Measurements from ENCODE around the gene CTXN2.

CTXN2 gene

DNA sequence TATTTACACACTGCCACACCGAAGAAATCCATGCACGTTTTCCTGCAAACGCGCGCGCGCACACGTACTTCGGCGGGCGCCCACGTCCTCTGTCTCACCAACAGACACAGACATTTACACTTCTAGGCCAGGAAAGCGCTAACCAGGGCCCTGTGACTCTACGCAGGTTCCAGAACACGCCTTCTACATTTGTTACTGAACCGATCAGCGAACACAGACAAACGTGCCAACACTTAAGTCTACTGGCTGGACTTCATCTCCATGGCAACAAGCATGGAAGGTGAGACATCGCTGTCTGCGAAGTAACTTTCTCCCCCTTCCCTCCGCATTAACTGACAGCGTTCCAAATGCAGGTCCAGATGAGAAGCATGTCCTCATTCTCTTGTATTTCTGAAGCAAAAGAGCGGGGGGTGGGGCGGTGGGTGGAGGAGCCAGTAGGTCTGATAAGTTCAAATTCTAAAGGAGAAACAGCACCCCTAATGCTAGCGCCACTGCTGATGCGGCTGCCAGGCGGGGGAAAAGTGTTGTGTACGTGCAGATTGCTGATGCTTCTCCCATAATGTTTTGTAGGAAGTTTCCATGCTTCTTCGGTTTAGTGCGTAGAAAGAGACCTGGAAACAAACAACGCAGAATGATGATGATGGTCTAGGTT is at the start of gene CTXN2:
CTXN2 (plus strand) TSS at position 92 of the 652 bp plus-strand sequence. CDS start 9,636 bp downstream, outside the sequence.
- TF ChIP-seq, protein P1, sequence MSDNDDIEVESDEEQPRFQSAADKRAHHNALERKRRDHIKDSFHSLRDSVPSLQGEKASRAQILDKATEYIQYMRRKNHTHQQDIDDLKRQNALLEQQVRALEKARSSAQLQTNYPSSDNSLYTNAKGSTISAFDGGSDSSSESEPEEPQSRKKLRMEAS (IDR thresholded peaks at IDR 0.05): no peak
- TF ChIP-seq FOXM1 (IDR thresholded peaks at IDR 0.05; ENCODE audit: borderline replicate concordance, low read depth) (no peak), YY1 (IDR thresholded peaks at IDR 0.05; ENCODE audit: low read depth) (no peak), RAD21 (IDR thresholded peaks at IDR 0.05; ENCODE audit: low read depth) (no peak), EGR1 (IDR thresholded peaks at IDR 0.05) (no peak), CEBPB (IDR thresholded peaks at IDR 0.05) (no peak), EP300 (IDR thresholded peaks at IDR 0.05; ENCODE audit: borderline replicate concordance) (no peak), ZBTB7A (IDR thresholded peaks at IDR 0.05; ENCODE audit: low read depth) (no peak), TEAD4 (IDR thresholded peaks at IDR 0.05) (no peak), TAF1 (IDR thresholded peaks at IDR 0.05; ENCODE audit: low read depth) (no peak), NFIC (IDR thresholded peaks at IDR 0.05) (no peak)
- TF ChIP-seq, protein P2, sequence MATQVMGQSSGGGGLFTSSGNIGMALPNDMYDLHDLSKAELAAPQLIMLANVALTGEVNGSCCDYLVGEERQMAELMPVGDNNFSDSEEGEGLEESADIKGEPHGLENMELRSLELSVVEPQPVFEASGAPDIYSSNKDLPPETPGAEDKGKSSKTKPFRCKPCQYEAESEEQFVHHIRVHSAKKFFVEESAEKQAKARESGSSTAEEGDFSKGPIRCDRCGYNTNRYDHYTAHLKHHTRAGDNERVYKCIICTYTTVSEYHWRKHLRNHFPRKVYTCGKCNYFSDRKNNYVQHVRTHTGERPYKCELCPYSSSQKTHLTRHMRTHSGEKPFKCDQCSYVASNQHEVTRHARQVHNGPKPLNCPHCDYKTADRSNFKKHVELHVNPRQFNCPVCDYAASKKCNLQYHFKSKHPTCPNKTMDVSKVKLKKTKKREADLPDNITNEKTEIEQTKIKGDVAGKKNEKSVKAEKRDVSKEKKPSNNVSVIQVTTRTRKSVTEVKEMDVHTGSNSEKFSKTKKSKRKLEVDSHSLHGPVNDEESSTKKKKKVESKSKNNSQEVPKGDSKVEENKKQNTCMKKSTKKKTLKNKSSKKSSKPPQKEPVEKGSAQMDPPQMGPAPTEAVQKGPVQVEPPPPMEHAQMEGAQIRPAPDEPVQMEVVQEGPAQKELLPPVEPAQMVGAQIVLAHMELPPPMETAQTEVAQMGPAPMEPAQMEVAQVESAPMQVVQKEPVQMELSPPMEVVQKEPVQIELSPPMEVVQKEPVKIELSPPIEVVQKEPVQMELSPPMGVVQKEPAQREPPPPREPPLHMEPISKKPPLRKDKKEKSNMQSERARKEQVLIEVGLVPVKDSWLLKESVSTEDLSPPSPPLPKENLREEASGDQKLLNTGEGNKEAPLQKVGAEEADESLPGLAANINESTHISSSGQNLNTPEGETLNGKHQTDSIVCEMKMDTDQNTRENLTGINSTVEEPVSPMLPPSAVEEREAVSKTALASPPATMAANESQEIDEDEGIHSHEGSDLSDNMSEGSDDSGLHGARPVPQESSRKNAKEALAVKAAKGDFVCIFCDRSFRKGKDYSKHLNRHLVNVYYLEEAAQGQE (IDR thresholded peaks at IDR 0.05; ENCODE audit: low read depth): no peak

DNA sequence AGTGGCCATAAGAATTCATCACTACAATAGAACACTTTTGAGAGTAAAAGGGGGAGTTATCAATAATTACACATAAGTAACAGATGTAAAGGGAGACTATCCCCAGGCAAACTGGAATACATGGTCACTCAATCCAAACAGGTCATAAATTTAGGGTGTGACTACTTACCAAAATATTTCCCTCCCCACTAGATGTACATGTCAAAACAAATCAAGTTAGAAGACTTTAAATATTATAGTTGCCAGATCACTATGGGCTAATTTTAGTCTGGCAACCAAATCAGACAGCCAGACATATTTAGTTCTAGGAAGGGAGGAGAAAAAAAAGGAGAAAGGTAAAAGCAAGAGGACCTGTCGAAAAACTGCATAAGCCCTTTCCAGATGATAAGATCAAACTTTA is 47.6 kb upstream of the CTXN2 start:
- TF ChIP-seq, protein P3, sequence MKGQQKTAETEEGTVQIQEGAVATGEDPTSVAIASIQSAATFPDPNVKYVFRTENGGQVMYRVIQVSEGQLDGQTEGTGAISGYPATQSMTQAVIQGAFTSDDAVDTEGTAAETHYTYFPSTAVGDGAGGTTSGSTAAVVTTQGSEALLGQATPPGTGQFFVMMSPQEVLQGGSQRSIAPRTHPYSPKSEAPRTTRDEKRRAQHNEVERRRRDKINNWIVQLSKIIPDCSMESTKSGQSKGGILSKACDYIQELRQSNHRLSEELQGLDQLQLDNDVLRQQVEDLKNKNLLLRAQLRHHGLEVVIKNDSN (IDR thresholded peaks at IDR 0.05): no peak
- TF ChIP-seq FOXM1 (IDR thresholded peaks at IDR 0.05; ENCODE audit: borderline replicate concordance, low read depth) (no peak), TAF1 (IDR thresholded peaks at IDR 0.05; ENCODE audit: low read depth) (no peak), ZBTB7A (IDR thresholded peaks at IDR 0.05; ENCODE audit: low read depth) (no peak), RAD21 (IDR thresholded peaks at IDR 0.05; ENCODE audit: low read depth) (no peak), CREB1 (IDR thresholded peaks at IDR 0.05; ENCODE audit: low read depth) (no peak), TCF12 (IDR thresholded peaks at IDR 0.05; ENCODE audit: low read depth) (no peak), TEAD4 (IDR thresholded peaks at IDR 0.05) (no peak), EP300 (IDR thresholded peaks at IDR 0.05; ENCODE audit: borderline replicate concordance) (no peak), NFIC (IDR thresholded peaks at IDR 0.05) (no peak), YY1 (IDR thresholded peaks at IDR 0.05; ENCODE audit: low read depth) (no peak), CEBPB (IDR thresholded peaks at IDR 0.05) (no peak), EGR1 (IDR thresholded peaks at IDR 0.05) (no peak)
- TF ChIP-seq, protein P2 (IDR thresholded peaks at IDR 0.05; ENCODE audit: low read depth): no peak
- TF ChIP-seq, protein P1 (IDR thresholded peaks at IDR 0.05): no peak

DNA sequence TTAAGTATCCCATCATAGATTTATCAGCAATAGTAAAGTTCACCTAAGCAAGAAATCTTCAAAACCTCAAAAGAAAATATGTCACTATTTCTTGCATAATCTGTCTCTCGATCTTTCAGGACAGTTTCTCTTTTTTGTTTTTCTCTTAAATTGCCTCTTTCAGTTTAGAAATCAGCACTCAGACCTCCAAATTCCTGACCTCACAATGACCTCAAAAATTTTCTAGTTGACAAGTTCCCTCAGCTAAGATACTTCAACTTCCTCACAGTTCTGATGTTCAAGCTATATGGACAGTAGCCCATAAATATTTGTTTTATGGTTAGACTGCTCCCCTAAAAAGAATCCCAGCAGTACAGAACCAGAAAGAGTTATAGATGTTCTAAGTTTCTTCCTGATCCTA is 46.6 kb upstream of the CTXN2 start:
- TF ChIP-seq, protein P2 (IDR thresholded peaks at IDR 0.05; ENCODE audit: low read depth): no peak
- no peak for TF ChIP-seq CEBPB (IDR thresholded peaks at IDR 0.05)
- TF ChIP-seq YY1 (IDR thresholded peaks at IDR 0.05; ENCODE audit: low read depth): no peak
- no peak for TF ChIP-seq RAD21 (IDR thresholded peaks at IDR 0.05; ENCODE audit: low read depth)

DNA sequence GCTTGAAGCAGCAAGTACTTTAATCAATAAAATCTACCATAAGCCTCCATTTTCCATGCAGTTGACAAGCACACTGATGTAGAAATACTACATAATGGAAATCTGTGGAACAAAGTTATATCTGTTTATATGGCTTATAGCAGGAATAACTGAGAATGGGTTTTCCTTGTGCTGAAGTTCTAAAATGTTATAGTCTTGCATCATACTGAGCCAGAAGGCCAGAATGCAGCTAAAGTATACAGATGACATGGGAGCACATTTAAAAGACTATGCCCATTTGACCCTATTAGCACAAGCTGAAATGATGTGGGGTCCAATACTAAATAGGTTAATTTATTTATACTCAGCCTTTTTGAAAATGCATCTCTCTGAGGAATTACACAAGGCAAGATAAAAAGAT is 45.5 kb upstream of the CTXN2 start:
- TF ChIP-seq TEAD4 (IDR thresholded peaks at IDR 0.05) (no peak), RAD21 (IDR thresholded peaks at IDR 0.05; ENCODE audit: low read depth) (no peak)

DNA sequence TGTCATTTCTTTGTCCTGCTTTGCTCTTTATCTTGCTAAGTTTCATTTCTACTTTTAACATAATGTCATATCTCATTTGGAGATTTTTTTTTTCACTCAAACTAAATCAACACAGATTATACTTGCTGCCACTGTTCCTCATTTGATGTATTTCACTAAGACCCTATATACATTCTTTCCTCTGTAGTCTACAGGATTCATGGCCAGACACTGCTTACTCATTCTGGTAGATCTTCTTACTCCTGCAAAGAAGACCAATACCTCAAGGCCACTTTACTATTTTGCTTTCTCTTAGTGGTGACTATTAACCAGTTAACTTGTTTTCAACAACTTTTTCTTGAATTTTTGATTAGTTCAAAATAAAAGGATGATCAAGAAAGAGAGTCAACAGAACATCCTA is 44.1 kb upstream of the CTXN2 start:
- no peak for TF ChIP-seq CREB1 (IDR thresholded peaks at IDR 0.05; ENCODE audit: low read depth)
- TF ChIP-seq RAD21 (IDR thresholded peaks at IDR 0.05; ENCODE audit: low read depth): no peak

Data from Ishikawa (cell line).